HEK293 (cell line): Measurements from ENCODE around the gene TCP11.

ENCODE experiments used
- CTCF ChIA-PET: fragments of 350-600 bp; formaldehyde crosslinking; extraction: SDS; loops from one replicate; lab custom pipeline; 2021; ENCODE audit warnings: antibody characterized with exemption; lab: Yijun Ruan, JAX
- POLR2A ChIA-PET: fragments of 300-600 bp; formaldehyde crosslinking; extraction: SDS; loops from one replicate; lab custom pipeline; 2020; ENCODE audit warnings: antibody characterized with exemption, inconsistent platforms; lab: Yijun Ruan, JAX
- H3K27ac ChIP-seq: fragments of 200-500 bp; sonication (Bioruptor generic); 2 replicates; pipeline ENCODE4 v1.5.1; 2014; ENCODE audit warnings: low read depth, low read length, control low read depth, inconsistent platforms; ENCODE audit errors: extremely low read depth
- H3K36me3 ChIP-seq, 2 experiments: fragments of 200-500 bp in 1 of 2; sonication (Bioruptor generic) in 1 of 2; 1 replicate in 1 of 2; 2 replicates in 1 of 2; pipeline ENCODE4 v1.5.1; 2014 to 2017; ENCODE audit warnings: inconsistent platforms in 2 of 2, low read length in 2 of 2; ENCODE audit not compliant: control insufficient read depth in 2 of 2, insufficient read depth in 1 of 2
- H3K4me1 ChIP-seq: fragments of 200-500 bp; sonication (Bioruptor generic); 2 replicates; pipeline ENCODE4 v1.5.1; 2014; ENCODE audit warnings: mild to moderate bottlenecking, low read length, inconsistent platforms; ENCODE audit not compliant: control insufficient read depth, insufficient read depth
- H3K4me3 ChIP-seq: 2 replicates; pipeline ENCODE4 v1.5.1; 2011; ENCODE audit warnings: low read depth, mild to moderate bottlenecking, control low read depth, low read length, moderate library complexity
- H3K9me3 ChIP-seq: fragments of 200-500 bp; sonication (Bioruptor generic); 2 replicates; pipeline ENCODE4 v1.5.1; 2014; ENCODE audit warnings: low read depth, low read length, inconsistent platforms; ENCODE audit not compliant: control insufficient read depth, insufficient read depth
- GLI2 ChIP-seq: fragments of 450-650 bp; formaldehyde crosslinking; IDR thresholded peaks from 2 replicates; pipeline ENCODE4; 2017; ENCODE audit warnings: missing biosample characterization, missing genetic modification characterization, low read depth, borderline replicate concordance
- IKZF3 ChIP-seq: fragments of 450-650 bp; IDR thresholded peaks from 2 replicates; pipeline ENCODE4 v1.5.0; 2018; ENCODE audit warnings: missing biosample characterization, mild to moderate bottlenecking, missing genetic modification characterization, moderate library complexity
- KLF10 ChIP-seq: fragments of 450-650 bp; IDR thresholded peaks from 2 replicates; pipeline ENCODE4 v1.5.1; 2018; ENCODE audit warnings: missing biosample characterization, mild to moderate bottlenecking, missing genetic modification characterization
- REPIN1 ChIP-seq: fragments of 450-650 bp; formaldehyde crosslinking; IDR thresholded peaks from 2 replicates; pipeline ENCODE4 v1.5.1; 2017; ENCODE audit warnings: missing biosample characterization, missing genetic modification characterization, low read depth
- SALL2 ChIP-seq: fragments of 450-650 bp; formaldehyde crosslinking; IDR thresholded peaks from 2 replicates; pipeline ENCODE4 v1.5.0; 2017; ENCODE audit warnings: missing biosample characterization, mild to moderate bottlenecking, missing genetic modification characterization, borderline replicate concordance
- ZBTB1 ChIP-seq: fragments of 450-650 bp; formaldehyde crosslinking; IDR thresholded peaks from 2 replicates; pipeline ENCODE4 v1.5.1; 2016; ENCODE audit warnings: missing biosample characterization, missing genetic modification characterization
- ZBTB17 ChIP-seq: fragments of 450-650 bp; formaldehyde crosslinking; IDR thresholded peaks from 2 replicates; pipeline ENCODE4 v1.5.1; 2016; ENCODE audit warnings: missing biosample characterization, missing genetic modification characterization
- ZBTB20 ChIP-seq: fragments of 450-650 bp; formaldehyde crosslinking; IDR thresholded peaks from 2 replicates; pipeline ENCODE4 v1.5.1; 2016; ENCODE audit warnings: missing biosample characterization, missing genetic modification characterization
- ZBTB48 ChIP-seq: fragments of 450-650 bp; formaldehyde crosslinking; IDR thresholded peaks from 2 replicates; pipeline ENCODE4 v1.5.1; 2016; ENCODE audit warnings: missing biosample characterization, missing genetic modification characterization
- ZBTB7A ChIP-seq: fragments of 450-650 bp; formaldehyde crosslinking; IDR thresholded peaks from 2 replicates; pipeline ENCODE4 v1.5.1; 2016; ENCODE audit warnings: low read depth, missing biosample characterization, missing genetic modification characterization
- ZEB2 ChIP-seq: fragments of 450-650 bp; formaldehyde crosslinking; IDR thresholded peaks from 2 replicates; pipeline ENCODE4 v1.5.1; 2016; ENCODE audit warnings: missing biosample characterization, missing genetic modification characterization
- ZFHX2 ChIP-seq: fragments of 450-650 bp; formaldehyde crosslinking; conservative IDR thresholded peaks from 2 replicates; pipeline ENCODE4 v1.5.1; 2016; ENCODE audit warnings: missing biosample characterization, missing genetic modification characterization
- ZFP37 ChIP-seq: fragments of 450-650 bp; formaldehyde crosslinking; IDR thresholded peaks from 2 replicates; pipeline ENCODE4 v1.5.1; 2016; ENCODE audit warnings: missing biosample characterization, missing genetic modification characterization
- ZNF174 ChIP-seq: fragments of 450-650 bp; formaldehyde crosslinking; IDR thresholded peaks from 2 replicates; pipeline ENCODE4 v1.5.0; 2017; ENCODE audit warnings: missing biosample characterization, mild to moderate bottlenecking, missing genetic modification characterization
- ZNF184 ChIP-seq: fragments of 450-650 bp; IDR thresholded peaks from 2 replicates; pipeline ENCODE4 v1.5.1; 2018; ENCODE audit warnings: missing biosample characterization, mild to moderate bottlenecking, missing genetic modification characterization
- ZNF223 ChIP-seq: fragments of 450-650 bp; formaldehyde crosslinking; IDR thresholded peaks from 2 replicates; pipeline ENCODE4 v1.5.1; 2016; ENCODE audit warnings: missing biosample characterization, missing genetic modification characterization
- ZNF239 ChIP-seq: fragments of 450-650 bp; formaldehyde crosslinking; IDR thresholded peaks from 2 replicates; pipeline ENCODE4 v1.5.1; 2016; ENCODE audit warnings: missing biosample characterization, missing genetic modification characterization
- ZNF24 ChIP-seq: fragments of 450-650 bp; formaldehyde crosslinking; IDR thresholded peaks from 2 replicates; pipeline ENCODE4 v1.5.1; 2016; ENCODE audit warnings: missing biosample characterization, missing genetic modification characterization
- ZNF335 ChIP-seq: fragments of 450-650 bp; formaldehyde crosslinking; conservative IDR thresholded peaks from 2 replicates; pipeline ENCODE4 v1.5.1; 2016; ENCODE audit warnings: missing biosample characterization, missing genetic modification characterization
- ZNF350 ChIP-seq: fragments of 450-650 bp; formaldehyde crosslinking; IDR thresholded peaks from 2 replicates; pipeline ENCODE4 v1.5.0; 2017; ENCODE audit warnings: missing biosample characterization, mild to moderate bottlenecking, missing genetic modification characterization
- ZNF626 ChIP-seq: fragments of 450-650 bp; sonication (Bioruptor Pico); formaldehyde crosslinking; IDR thresholded peaks from 2 replicates; pipeline ENCODE4 v1.5.1; 2018; ENCODE audit warnings: missing biosample characterization, missing genetic modification characterization, inconsistent platforms
- ZNF677 ChIP-seq: fragments of 450-650 bp; IDR thresholded peaks from 2 replicates; pipeline ENCODE4 v1.5.0; 2018; ENCODE audit warnings: missing biosample characterization, mild to moderate bottlenecking, missing genetic modification characterization, moderate library complexity
- ZSCAN16 ChIP-seq: fragments of 450-650 bp; formaldehyde crosslinking; IDR thresholded peaks from 2 replicates; pipeline ENCODE4 v1.5.1; 2016; ENCODE audit warnings: missing biosample characterization, missing genetic modification characterization
- ZXDB ChIP-seq: fragments of 450-650 bp; formaldehyde crosslinking; IDR thresholded peaks from 2 replicates; pipeline ENCODE4 v1.5.1; 2016; ENCODE audit warnings: missing biosample characterization, missing genetic modification characterization
- TF ChIP-seq, protein P1 (sequence below): fragments of 450-650 bp; formaldehyde crosslinking; IDR thresholded peaks from 2 replicates; pipeline ENCODE4 v1.5.1; 2016; ENCODE audit warnings: missing biosample characterization, missing genetic modification characterization
- TF ChIP-seq, protein P2 (sequence below): fragments of 450-650 bp; formaldehyde crosslinking; IDR thresholded peaks from 2 replicates; pipeline ENCODE4 v1.5.1; 2017; ENCODE audit warnings: missing biosample characterization, missing genetic modification characterization
- TF ChIP-seq, protein P3 (sequence below): fragments of 450-650 bp; formaldehyde crosslinking; IDR thresholded peaks from 2 replicates; pipeline ENCODE4 v1.5.1; 2016; ENCODE audit warnings: missing biosample characterization, missing genetic modification characterization
- TF ChIP-seq, protein P4 (sequence below): fragments of 450-650 bp; formaldehyde crosslinking; IDR thresholded peaks from 2 replicates; pipeline ENCODE4 v1.5.1; 2016; ENCODE audit warnings: missing biosample characterization, missing genetic modification characterization
- TF ChIP-seq, protein P5 (sequence below): fragments of 450-650 bp; IDR thresholded peaks from 2 replicates; pipeline ENCODE4 v1.5.1; 2018; ENCODE audit warnings: missing biosample characterization, mild to moderate bottlenecking, missing genetic modification characterization

TCP11 gene

DNA sequence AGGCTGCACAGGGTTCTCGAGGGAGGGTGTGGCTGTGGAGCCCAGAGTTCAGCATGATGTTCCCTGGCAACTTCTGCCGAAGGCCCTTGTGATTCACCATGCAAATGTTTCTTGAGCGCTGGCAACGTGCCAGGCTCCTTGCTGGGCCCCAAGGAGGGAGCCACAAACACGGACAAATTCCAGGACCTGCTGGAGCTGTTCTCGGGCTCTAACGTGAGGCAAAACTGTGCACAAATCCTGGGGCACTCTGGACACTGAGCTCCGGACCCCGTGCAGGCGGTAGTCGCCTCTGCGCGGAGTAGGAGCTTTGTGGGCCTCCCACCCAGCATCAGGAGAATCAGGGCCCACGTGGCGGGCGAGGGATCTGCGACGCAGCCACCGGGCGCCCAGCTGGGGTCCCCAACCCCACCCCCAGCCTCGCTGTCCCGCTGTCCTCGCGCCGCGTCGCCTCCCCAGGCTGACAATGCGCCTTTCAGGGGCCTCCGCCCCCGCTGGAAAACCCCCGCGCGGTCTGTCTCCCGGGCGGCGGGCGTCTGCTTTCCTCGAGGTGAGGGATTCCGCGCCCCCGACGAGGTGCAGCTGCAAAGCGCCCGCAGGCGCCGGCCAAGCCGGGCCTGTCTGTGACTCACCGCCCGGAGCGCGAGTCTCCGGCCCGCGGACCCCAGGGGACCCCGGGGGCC, 40.9 kb upstream of the TCP11 start:
- POLR2A ChIA-PET, result interaction anchor here (0.9 to 1.3 kb wide), 2 partner anchors 32 to 77 kb away, joined by 4 read pairs; partner anchors contain the start of genes SCUBE3 and ZNF76
- H3K36me3 ChIP-seq, result no peaks in the 10 kb centered on the region
- peak overlapping the region; percentile 9 for H3K4me3 ChIP-seq
- peaks cover 8% of the 10 kb centered on the region for H3K4me1 ChIP-seq
- H3K27ac ChIP-seq, result peak overlapping the region; percentile 40; the same call in 1 of the 2 replicates
- no peaks in the 10 kb centered on the region for H3K9me3 ChIP-seq
- CTCF ChIA-PET, result interaction anchor here (0.6 to 2.0 kb wide), 6 partner anchors 23 to 87 kb away, joined by 3 to 11 read pairs (median 4); no protein-coding TSS in a partner anchor
- TF ChIP-seq ZNF335 (tag by site-specific recombination) (peak; percentile 90), ZNF223 (peak; percentile 5; the same call in 1 of the 2 replicates), ZNF626 (tag by site-specific recombination) (no peak), ZSCAN16 (tag by site-specific recombination) (0 out of 2 replicates have a peak, but pooled peaks have one; percentile 19), GLI2 (tag by site-specific recombination) (no peak), ZNF24 (tag by site-specific recombination) (peak; percentile 43; the same call in 1 of the 2 replicates), REPIN1 (tag by site-specific recombination) (no peak), ZBTB17 (peak; percentile 96), ZNF350 (tag by site-specific recombination) (peak; percentile 82), ZNF677 (peak; percentile 59), ZFP37 (peak; percentile 50; the same call in 1 of the 2 replicates), ZEB2 (no peak), ZFHX2 (peak; percentile 92), ZNF174 (0 out of 2 replicates have a peak, but pooled peaks have one; percentile 60), ZBTB7A (tag by site-specific recombination) (peak; percentile 78; the same call in 1 of the 2 replicates), ZNF184 (tag by site-specific recombination) (peak; percentile 95), KLF10 (tag by site-specific recombination) (peak; percentile 82), IKZF3 (tag by site-specific recombination) (peak; percentile 55), ZBTB48 (peak; percentile 95), SALL2 (tag by site-specific recombination) (no peak), ZXDB (peak; percentile 40; the same call in 1 of the 2 replicates), ZBTB1 (tag by site-specific recombination) (no peak), ZBTB20 (tag by site-specific recombination) (peak; percentile 67; the same call in 1 of the 2 replicates), ZNF239 (tag by site-specific recombination) (no peak)
- TF ChIP-seq, protein P1, sequence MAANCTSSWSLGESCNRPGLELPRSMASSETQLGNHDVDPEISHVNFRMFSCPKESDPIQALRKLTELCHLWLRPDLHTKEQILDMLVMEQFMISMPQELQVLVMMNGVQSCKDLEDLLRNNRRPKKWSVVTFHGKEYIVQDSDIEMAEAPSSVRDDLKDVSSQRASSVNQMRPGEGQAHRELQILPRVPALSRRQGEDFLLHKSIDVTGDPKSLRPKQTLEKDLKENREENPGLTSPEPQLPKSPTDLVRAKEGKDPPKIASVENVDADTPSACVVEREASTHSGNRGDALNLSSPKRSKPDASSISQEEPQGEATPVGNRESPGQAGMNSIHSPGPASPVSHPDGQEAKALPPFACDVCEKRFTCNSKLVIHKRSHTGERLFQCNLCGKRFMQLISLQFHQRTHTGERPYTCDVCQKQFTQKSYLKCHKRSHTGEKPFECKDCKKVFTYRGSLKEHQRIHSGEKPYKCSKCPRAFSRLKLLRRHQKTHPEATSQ (tag by site-specific recombination), result 0 out of 2 replicates have a peak, but pooled peaks have one; percentile 45
- TF ChIP-seq, protein P2, sequence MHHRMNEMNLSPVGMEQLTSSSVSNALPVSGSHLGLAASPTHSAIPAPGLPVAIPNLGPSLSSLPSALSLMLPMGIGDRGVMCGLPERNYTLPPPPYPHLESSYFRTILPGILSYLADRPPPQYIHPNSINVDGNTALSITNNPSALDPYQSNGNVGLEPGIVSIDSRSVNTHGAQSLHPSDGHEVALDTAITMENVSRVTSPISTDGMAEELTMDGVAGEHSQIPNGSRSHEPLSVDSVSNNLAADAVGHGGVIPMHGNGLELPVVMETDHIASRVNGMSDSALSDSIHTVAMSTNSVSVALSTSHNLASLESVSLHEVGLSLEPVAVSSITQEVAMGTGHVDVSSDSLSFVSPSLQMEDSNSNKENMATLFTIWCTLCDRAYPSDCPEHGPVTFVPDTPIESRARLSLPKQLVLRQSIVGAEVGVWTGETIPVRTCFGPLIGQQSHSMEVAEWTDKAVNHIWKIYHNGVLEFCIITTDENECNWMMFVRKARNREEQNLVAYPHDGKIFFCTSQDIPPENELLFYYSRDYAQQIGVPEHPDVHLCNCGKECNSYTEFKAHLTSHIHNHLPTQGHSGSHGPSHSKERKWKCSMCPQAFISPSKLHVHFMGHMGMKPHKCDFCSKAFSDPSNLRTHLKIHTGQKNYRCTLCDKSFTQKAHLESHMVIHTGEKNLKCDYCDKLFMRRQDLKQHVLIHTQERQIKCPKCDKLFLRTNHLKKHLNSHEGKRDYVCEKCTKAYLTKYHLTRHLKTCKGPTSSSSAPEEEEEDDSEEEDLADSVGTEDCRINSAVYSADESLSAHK (tag by site-specific recombination), result peak; percentile 45; the same call in 1 of the 2 replicates
- TF ChIP-seq, protein P3, sequence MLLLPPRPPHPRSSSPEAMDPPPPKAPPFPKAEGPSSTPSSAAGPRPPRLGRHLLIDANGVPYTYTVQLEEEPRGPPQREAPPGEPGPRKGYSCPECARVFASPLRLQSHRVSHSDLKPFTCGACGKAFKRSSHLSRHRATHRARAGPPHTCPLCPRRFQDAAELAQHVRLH (tag by site-specific recombination), result peak; percentile 51; the same call in 1 of the 2 replicates
- TF ChIP-seq, protein P4, sequence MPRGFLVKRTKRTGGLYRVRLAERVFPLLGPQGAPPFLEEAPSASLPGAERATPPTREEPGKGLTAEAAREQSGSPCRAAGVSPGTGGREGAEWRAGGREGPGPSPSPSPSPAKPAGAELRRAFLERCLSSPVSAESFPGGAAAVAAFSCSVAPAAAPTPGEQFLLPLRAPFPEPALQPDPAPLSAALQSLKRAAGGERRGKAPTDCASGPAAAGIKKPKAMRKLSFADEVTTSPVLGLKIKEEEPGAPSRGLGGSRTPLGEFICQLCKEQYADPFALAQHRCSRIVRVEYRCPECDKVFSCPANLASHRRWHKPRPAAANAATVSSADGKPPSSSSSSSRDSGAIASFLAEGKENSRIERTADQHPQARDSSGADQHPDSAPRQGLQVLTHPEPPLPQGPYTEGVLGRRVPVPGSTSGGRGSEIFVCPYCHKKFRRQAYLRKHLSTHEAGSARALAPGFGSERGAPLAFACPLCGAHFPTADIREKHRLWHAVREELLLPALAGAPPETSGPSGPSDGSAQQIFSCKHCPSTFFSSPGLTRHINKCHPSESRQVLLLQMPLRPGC (tag by site-specific recombination), result peak; percentile 25; the same call in 1 of the 2 replicates
- TF ChIP-seq, protein P5, sequence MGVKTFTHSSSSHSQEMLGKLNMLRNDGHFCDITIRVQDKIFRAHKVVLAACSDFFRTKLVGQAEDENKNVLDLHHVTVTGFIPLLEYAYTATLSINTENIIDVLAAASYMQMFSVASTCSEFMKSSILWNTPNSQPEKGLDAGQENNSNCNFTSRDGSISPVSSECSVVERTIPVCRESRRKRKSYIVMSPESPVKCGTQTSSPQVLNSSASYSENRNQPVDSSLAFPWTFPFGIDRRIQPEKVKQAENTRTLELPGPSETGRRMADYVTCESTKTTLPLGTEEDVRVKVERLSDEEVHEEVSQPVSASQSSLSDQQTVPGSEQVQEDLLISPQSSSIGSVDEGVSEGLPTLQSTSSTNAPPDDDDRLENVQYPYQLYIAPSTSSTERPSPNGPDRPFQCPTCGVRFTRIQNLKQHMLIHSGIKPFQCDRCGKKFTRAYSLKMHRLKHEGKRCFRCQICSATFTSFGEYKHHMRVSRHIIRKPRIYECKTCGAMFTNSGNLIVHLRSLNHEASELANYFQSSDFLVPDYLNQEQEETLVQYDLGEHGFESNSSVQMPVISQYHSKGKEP, result peak; percentile 74
